Activated T-helper 1 cell treated with anti-CD3 and anti-CD28 coated beads, Interleukin-12 subunit alpha, Interleukin-12 subunit beta, Interleukin-2, Interleukin-4 antibody, amounts not matched to agents 30 ng/mL and 10 ng/mL and 1 ng/mL, durations not matched to agents 14 hours and 24 hours and 36 hours (primary cell): ENCODE results near the gene PROM1. TPM values are rescaled to one million over a fixed set of nuclear protein-coding genes. Genes with fewer than 3 reads are reported as not detected.

Experiments
- DNase-seq: peaks from one replicate; pipeline ENCODE4 v3.0.0; 2021; ENCODE audit warnings: low spot score
- H3K27ac Mint-ChIP-seq: one replicate; pipeline ENCODE4 v1.8.0; 2021; ENCODE audit warnings: mild to moderate bottlenecking, mixed read lengths
- H3K27me3 Mint-ChIP-seq: one replicate; pipeline ENCODE4 v1.8.0; 2022; ENCODE audit warnings: mild to moderate bottlenecking, moderate library complexity, mixed read lengths; ENCODE audit not compliant: insufficient read depth
- H3K36me3 Mint-ChIP-seq: one replicate; pipeline ENCODE4 v1.8.0; 2021; ENCODE audit warnings: low read depth, mixed read lengths
- H3K4me1 Mint-ChIP-seq: one replicate; pipeline ENCODE4 v1.8.0; 2021; ENCODE audit warnings: low read depth, mixed read lengths
- H3K4me3 Mint-ChIP-seq: one replicate; pipeline ENCODE4 v1.8.0; 2021; ENCODE audit warnings: mild to moderate bottlenecking, moderate library complexity, mixed read lengths
- H3K9me3 Mint-ChIP-seq: one replicate; pipeline ENCODE4 v1.8.0; 2021; ENCODE audit warnings: mixed read lengths
- intact Hi-C: fragments of 100-400 bp; cut with micrococcal nuclease; formaldehyde crosslinking; loops from one replicate; pipeline ENCODE4 v1.15.1; 2024
- total RNA-seq: library from RNA; stranded (reverse); gene quantifications from 2 replicates; pipeline ENCODE4 v1.2.3, GENCODE V29; 2022

PROM1 gene
- total RNA-seq, 1 donor from 2014 or later, result not detected

DNA sequence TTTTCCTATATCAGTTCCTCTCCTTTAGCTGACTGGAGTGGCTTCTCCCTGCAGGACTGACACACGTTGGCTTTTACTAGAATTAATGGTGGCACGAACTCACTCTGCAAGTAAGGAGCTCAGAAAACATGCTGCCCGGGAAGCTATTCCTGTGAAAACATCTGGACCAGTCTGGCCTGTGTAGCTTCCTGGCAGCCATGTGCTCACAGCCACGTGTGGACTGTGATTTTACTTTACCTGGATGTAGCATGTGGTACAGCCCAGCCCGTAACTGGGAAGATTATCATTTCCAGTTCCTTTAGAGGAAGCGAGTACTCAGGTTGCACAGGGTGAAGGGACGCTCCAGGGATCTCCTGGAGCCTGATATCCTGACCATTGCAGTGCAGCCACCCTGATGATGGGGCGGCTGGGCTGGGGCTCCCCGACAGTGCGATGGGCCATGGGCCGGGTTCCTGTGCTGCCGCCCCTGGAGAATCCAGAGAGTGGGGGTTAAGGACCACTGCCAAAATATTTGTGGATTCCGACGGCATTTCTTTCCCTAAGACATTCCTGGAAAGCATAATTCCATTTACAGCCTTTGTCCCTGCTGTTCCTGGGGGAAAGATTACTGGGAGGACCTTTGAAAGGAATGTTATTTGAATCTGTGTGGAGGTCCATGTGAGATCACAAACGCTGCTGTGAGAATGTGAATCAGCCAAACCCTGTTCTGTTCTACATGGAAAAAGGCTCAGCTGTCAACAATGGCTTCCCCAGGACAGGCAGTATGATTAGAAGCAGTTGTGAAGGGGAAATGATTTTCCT lies 35.0 kb downstream of the PROM1 start:
- Mint-ChIP-seq H3K4me1 (no peaks in the 10 kb centered on the region), H3K36me3 (no peaks in the 10 kb centered on the region), H3K27me3 (peaks cover 12% of the 10 kb centered on the region), H3K4me3 (no peak overlapping the region), H3K27ac (no peak overlapping the region), H3K9me3 (no peaks in the 10 kb centered on the region)
- intact Hi-C loops, result no loop called here
- no peak for DNase-seq

GRCh38 chr4:16045687-16046086 lies 38.1 kb downstream of the PROM1 start:
- Mint-ChIP-seq H3K4me1 (no peaks in the 10 kb centered on the region), H3K36me3 (no peaks in the 10 kb centered on the region), H3K9me3 (no peaks in the 10 kb centered on the region), H3K4me3 (no peak overlapping the region), H3K27me3 (peaks cover 2% of the 10 kb centered on the region), H3K27ac (no peak overlapping the region)
- no peak for DNase-seq
- intact Hi-C loops, result no loop called here

DNA sequence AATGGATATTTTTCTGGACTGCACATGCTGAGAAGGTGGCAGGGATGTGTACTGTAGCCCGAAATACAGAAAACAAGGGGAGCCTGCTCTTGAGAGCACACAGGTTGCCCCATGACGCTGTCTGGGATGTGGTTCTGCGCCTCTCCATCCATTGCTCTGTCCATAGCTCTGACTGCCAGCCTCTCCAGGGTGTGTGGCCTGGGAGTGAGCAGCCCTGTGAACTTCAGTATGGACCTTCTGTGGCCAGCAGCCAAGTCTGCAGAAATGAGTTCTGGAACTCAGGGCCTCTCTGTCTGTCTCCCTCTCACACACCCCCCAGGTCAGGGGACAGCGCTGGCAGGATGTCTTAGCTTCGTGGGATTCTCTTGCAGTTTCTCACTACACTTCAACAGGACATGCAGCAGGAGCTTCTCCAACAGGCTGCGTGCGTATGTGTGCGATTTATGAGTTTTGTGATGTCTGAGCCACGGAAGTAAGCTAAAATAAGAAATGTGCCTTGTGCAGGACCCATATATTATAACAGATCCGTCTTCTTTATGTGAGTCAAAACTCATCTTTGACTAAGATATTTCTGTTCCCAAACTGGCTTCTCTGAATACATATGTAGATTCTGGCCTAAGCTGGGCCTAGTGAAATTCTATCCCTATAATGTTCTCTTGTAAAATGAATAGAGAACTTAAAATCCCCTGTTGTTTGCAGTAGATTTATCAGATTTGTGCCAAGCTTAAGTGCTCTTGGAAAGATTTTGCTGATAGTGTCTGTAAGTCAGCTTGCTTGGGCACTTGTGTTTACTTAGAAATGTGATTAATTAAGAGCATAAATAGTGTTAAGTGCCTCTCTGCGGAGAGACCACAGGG lies 40.0 kb downstream of the PROM1 start:
- H3K27ac Mint-ChIP-seq, result no peak overlapping the region
- H3K36me3 Mint-ChIP-seq, result no peaks in the 10 kb centered on the region
- H3K4me3 Mint-ChIP-seq, result no peak overlapping the region
- no peak for DNase-seq
- H3K4me1 Mint-ChIP-seq, result no peaks in the 10 kb centered on the region
- intact Hi-C loops, result no loop called here
- H3K27me3 Mint-ChIP-seq, result no peaks in the 10 kb centered on the region
- no peaks in the 10 kb centered on the region for H3K9me3 Mint-ChIP-seq

GRCh38 chr4:16039139-16039538 lies 44.7 kb downstream of the PROM1 start:
- Mint-ChIP-seq H3K36me3 (no peaks in the 10 kb centered on the region), H3K9me3 (no peaks in the 10 kb centered on the region), H3K4me1 (no peaks in the 10 kb centered on the region), H3K27me3 (peaks cover 2% of the 10 kb centered on the region), H3K27ac (no peak overlapping the region), H3K4me3 (no peak overlapping the region)
- no peak for DNase-seq
- intact Hi-C loops, result no loop called here

DNA sequence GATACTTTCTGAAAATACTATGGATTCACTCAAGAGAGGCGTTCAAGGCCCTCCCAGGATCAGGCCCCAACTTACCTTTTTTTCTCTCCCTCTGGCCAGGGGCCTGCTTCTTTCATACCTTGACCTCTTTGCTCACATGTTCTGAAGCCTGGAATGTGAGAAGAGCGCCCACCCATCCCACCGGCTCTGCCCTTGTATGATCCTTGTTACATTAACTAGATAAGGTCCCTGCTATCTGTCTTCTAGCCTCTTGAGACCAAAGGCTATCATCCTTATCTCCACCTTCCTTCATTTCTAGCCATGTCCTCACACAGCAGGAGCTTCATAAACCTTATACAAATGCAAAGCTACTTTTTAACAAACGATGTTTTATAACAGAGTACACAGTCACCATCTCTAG lies 45.9 kb downstream of the PROM1 start:
- DNase-seq, result no peak
- no peaks in the 10 kb centered on the region for H3K9me3 Mint-ChIP-seq
- H3K36me3 Mint-ChIP-seq, result no peaks in the 10 kb centered on the region
- H3K27ac Mint-ChIP-seq, result no peak overlapping the region
- no peak overlapping the region for H3K4me3 Mint-ChIP-seq
- peaks cover 2% of the 10 kb centered on the region for H3K27me3 Mint-ChIP-seq
- intact Hi-C loops, result no loop called here
- no peaks in the 10 kb centered on the region for H3K4me1 Mint-ChIP-seq

GRCh38 chr4:16035843-16036242 lies 48.0 kb downstream of the PROM1 start:
- no peak for DNase-seq
- Mint-ChIP-seq H3K27ac (no peak overlapping the region), H3K4me1 (no peaks in the 10 kb centered on the region), H3K4me3 (no peak overlapping the region), H3K36me3 (no peaks in the 10 kb centered on the region), H3K27me3 (peaks cover 2% of the 10 kb centered on the region), H3K9me3 (no peaks in the 10 kb centered on the region)
- intact Hi-C loops, result no loop called here

- H3K27ac Mint-ChIP-seq, result no peak overlapping the region
- peaks cover 5% of the 10 kb centered on the region for H3K27me3 Mint-ChIP-seq
- DNase-seq, result no peak
- H3K4me1 Mint-ChIP-seq, result no peaks in the 10 kb centered on the region
- H3K36me3 Mint-ChIP-seq, result no peaks in the 10 kb centered on the region
- intact Hi-C loops, result no loop called here
- H3K9me3 Mint-ChIP-seq, result no peaks in the 10 kb centered on the region
- no peak overlapping the region for H3K4me3 Mint-ChIP-seq
Observed at GRCh38 chr4:16034010-16034748, 49.6 kb downstream of the PROM1 start.

GRCh38 chr4:16032396-16032770 lies 51.4 kb downstream of the PROM1 start:
- Mint-ChIP-seq H3K9me3 (no peaks in the 10 kb centered on the region), H3K4me1 (no peaks in the 10 kb centered on the region), H3K27me3 (peaks cover 5% of the 10 kb centered on the region), H3K36me3 (no peaks in the 10 kb centered on the region), H3K4me3 (no peak overlapping the region), H3K27ac (no peak overlapping the region)
- DNase-seq, result no peak
- intact Hi-C loops, result no loop called here

DNA sequence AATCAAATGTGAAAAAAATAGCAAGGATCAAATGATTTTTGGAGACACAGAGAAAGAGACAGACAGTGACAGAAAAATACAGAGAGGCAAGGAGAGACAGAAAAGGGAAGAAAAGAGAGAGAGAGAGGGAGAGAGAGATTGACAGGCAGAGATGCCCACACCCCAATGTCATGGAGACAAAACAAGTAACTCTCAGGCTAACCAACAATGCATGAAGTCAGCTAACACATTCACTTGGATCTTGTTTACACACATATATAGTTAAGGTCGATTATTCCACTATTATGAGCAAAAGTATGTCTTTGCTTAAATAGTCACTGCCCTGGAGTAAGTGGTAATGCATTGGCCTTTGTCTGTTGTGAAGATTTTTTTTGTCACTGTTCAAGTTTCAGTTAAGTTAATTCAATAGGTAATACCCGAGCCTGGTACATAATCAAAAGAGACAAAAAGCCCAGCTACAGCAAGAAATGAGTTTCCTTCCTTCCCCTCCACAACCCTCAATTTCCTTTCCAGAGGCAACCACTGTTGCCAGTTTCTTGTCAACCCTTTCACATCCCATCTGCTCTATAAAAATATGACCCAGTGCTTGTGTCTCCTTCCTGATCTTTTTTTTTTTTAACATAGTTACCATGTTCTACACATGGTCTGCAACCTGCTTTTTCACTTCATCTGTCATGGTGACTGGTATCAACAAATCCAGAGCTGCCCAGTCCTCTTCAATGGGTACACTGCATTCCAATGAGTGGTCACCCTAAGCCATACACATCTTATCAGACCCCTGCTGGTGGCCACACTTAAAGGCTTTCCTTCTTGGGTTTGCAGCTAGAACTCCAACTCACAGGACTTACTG lies 52.1 kb downstream of the PROM1 start:
- Mint-ChIP-seq H3K4me1 (no peaks in the 10 kb centered on the region), H3K9me3 (no peaks in the 10 kb centered on the region), H3K27ac (no peak overlapping the region), H3K4me3 (no peak overlapping the region), H3K36me3 (no peaks in the 10 kb centered on the region), H3K27me3 (peaks cover 5% of the 10 kb centered on the region)
- DNase-seq, result no peak
- intact Hi-C loops, result no loop called here

- no peak for DNase-seq
- intact Hi-C loops, result loop anchor here (5.0 to 10.0 kb wide), 2 partner anchors 887 to 1415 kb away; no protein-coding TSS in a partner anchor
- Mint-ChIP-seq H3K9me3 (no peaks in the 10 kb centered on the region), H3K27me3 (peaks cover 9% of the 10 kb centered on the region), H3K27ac (no peak overlapping the region), H3K36me3 (no peaks in the 10 kb centered on the region), H3K4me3 (no peak overlapping the region), H3K4me1 (no peaks in the 10 kb centered on the region)
Observed at GRCh38 chr4:16029886-16030285, 53.9 kb downstream of the PROM1 start.

GRCh38 chr4:16029262-16029661 lies 54.6 kb downstream of the PROM1 start:
- intact Hi-C loops, result loop anchor here (5.0 to 10.0 kb wide), 2 partner anchors 888 to 1416 kb away; no protein-coding TSS in a partner anchor
- DNase-seq, result no peak
- no peak overlapping the region for H3K27ac Mint-ChIP-seq
- no peaks in the 10 kb centered on the region for H3K36me3 Mint-ChIP-seq
- H3K4me3 Mint-ChIP-seq, result no peak overlapping the region
- no peaks in the 10 kb centered on the region for H3K9me3 Mint-ChIP-seq
- H3K4me1 Mint-ChIP-seq, result no peaks in the 10 kb centered on the region
- H3K27me3 Mint-ChIP-seq, result peaks cover 10% of the 10 kb centered on the region

DNA sequence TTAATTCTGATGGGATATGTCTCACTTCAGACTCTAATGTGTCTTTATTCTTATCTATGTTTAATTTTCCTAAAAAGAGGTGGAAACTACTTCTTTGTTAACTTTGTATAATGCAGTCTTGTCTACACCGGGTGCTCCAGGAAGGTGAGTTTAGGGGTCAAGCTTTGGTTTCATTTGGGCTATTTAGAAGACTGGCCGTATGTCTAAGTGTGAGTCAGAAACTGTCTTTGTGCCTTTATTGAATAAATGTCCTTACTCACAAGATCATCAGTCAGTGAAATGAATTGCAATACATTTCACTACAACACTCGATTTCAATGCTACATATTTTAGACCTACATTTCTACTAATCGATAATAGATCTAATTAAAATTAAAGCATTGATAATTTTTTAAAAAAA lies 56.2 kb downstream of the PROM1 start:
- Mint-ChIP-seq H3K27me3 (peaks cover 10% of the 10 kb centered on the region), H3K9me3 (no peaks in the 10 kb centered on the region), H3K4me3 (no peak overlapping the region), H3K36me3 (no peaks in the 10 kb centered on the region), H3K4me1 (no peaks in the 10 kb centered on the region), H3K27ac (no peak overlapping the region)
- no peak for DNase-seq
- intact Hi-C loops, result loop anchor here (5.0 to 10.0 kb wide), 2 partner anchors 890 to 1417 kb away; no protein-coding TSS in a partner anchor
